ENCODE data around the gene STX10.

DNA sequence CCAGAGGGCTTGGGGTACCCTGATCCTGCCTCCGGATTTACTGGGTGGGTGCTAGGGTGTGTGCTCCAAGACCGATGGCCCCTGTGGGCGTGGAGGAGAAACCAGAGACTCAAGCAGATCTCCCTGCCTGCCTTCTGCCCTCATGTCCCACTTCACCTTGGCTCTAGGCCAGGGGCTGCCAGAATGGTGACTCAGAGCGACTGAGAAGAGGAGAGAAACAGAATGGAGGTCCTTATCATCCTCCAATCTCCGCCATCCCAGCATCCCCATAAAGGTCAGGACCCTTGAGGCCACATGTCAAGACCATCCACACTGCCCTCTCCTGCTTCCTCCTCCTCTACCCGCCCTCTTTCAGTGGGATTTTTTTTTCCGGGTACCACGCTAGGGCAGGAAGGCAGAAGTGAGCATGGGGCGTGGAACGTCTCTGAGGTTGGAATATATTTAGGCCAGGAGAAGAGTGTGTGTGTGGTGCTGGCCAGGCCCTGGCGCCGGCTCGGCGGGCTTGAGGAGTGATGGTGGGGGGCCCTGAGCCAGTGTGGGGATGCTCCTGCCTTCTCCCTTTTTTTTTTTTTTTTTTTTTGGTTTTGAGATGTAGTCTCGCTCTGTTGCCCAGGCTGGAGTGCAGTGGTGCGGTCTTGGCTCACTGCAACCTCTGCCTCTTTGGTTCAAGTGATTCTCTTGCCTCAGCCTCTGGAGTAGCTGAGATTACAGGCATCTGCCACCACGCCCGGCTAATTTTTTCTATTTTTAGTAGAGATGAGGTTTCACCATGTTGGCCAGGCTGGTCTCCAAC is 22.4 kb upstream of the STX10 start:
- TF ChIP-seq, protein P1, sequence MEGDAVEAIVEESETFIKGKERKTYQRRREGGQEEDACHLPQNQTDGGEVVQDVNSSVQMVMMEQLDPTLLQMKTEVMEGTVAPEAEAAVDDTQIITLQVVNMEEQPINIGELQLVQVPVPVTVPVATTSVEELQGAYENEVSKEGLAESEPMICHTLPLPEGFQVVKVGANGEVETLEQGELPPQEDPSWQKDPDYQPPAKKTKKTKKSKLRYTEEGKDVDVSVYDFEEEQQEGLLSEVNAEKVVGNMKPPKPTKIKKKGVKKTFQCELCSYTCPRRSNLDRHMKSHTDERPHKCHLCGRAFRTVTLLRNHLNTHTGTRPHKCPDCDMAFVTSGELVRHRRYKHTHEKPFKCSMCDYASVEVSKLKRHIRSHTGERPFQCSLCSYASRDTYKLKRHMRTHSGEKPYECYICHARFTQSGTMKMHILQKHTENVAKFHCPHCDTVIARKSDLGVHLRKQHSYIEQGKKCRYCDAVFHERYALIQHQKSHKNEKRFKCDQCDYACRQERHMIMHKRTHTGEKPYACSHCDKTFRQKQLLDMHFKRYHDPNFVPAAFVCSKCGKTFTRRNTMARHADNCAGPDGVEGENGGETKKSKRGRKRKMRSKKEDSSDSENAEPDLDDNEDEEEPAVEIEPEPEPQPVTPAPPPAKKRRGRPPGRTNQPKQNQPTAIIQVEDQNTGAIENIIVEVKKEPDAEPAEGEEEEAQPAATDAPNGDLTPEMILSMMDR (conservative IDR thresholded peaks at IDR 0.05; ENCODE audit: low read length) = no peak
- TF ChIP-seq EZH2phosphoT487 (IDR thresholded peaks at IDR 0.05; ENCODE audit: borderline replicate concordance, low read depth, low read length) = no peak

Data from OCI-LY7 (cell line).